Tibial artery (tissue), 4 donors: Measurements from ENCODE around the gene LGALS16.

Source experiments
- DNase-seq, 2 donors: peaks; one replicate each; pipeline ENCODE4 v3.0.0-alpha.2; 2019
- H3K27ac ChIP-seq, 2 donors: fragments of 200-600 bp; sonication (generic) in 1 of 2; 1 replicate in 1 of 2; 2 replicates in 1 of 2; pipeline ENCODE4 v1.5.1; 2018 to 2019; ENCODE audit warnings: mild to moderate bottlenecking in 1 of 2
- H3K27me3 ChIP-seq, 2 donors: fragments of 200-600 bp; sonication (generic) in 1 of 2; one replicate each; pipeline versions ENCODE4 v1.5.1 to v1.6.0; 2016 to 2019
- H3K36me3 ChIP-seq, 3 donors: fragments of 200-600 bp; sonication (generic) in 2 of 3; one replicate each; pipeline ENCODE4 v1.5.1; 2016 to 2019; ENCODE audit warnings: mild to moderate bottlenecking in 2 of 3
- H3K4me1 ChIP-seq, 4 donors: fragments of 200-600 bp; sonication (generic) in 2 of 4; 1 replicate in 3 of 4; 2 replicates in 1 of 4; pipeline ENCODE4 v1.5.1; 2016 to 2019
- H3K4me3 ChIP-seq, 2 donors: fragments of 200-600 bp; sonication (generic) in 1 of 2; 1 replicate in 1 of 2; 2 replicates in 1 of 2; pipeline ENCODE4 v1.5.1; 2018 to 2019; ENCODE audit warnings: mild to moderate bottlenecking in 2 of 2
- H3K9me3 ChIP-seq, 3 donors: fragments of 200-600 bp; sonication (generic) in 1 of 3; one replicate each; pipeline ENCODE4 v1.5.1; 2016 to 2019
- CTCF ChIP-seq, 2 experiments: fragments of 200-600 bp in 1 of 2; fragments of 450-650 bp in 1 of 2; IDR thresholded peaks; one replicate each; pipeline ENCODE4 v1.5.1; 2017 to 2019; ENCODE audit warnings: antibody characterized with exemption in 2 of 2, mild to moderate bottlenecking in 1 of 2, moderate library complexity in 1 of 2
- intact Hi-C: fragments of 100-400 bp; cut with DNase I; formaldehyde crosslinking; loops from one replicate; pipeline ENCODE4 v1.15.0; 2023; ENCODE audit warnings: low total_unique reads

The LGALS16 gene

GRCh38 chr19:39679056-39679790 lies 23.5 kb downstream of the LGALS16 start:
- no peak overlapping the region for H3K27ac ChIP-seq
- intact Hi-C loops: no loop called here
- no peak for DNase-seq
- no peaks in the 10 kb centered on the region for H3K27me3 ChIP-seq
- no peaks in the 10 kb centered on the region for H3K36me3 ChIP-seq
- no peak overlapping the region for H3K4me3 ChIP-seq
- no peak for TF ChIP-seq CTCF (IDR thresholded peaks at IDR 0.05)
- peaks cover 0 to 4% (median 0%) of the 10 kb centered on the region in 4 donors for H3K4me1 ChIP-seq
- no peaks in the 10 kb centered on the region for H3K9me3 ChIP-seq

GRCh38 chr19:39679791-39680168 lies 24.1 kb downstream of the LGALS16 start:
- Histone ChIP-seq H3K27me3 (no peaks in the 10 kb centered on the region), H3K27ac (no peak overlapping the region), H3K4me1 (peaks cover 0 to 4% (median 0%) of the 10 kb centered on the region in 4 donors), H3K4me3 (no peak overlapping the region), H3K9me3 (no peaks in the 10 kb centered on the region), H3K36me3 (no peaks in the 10 kb centered on the region)
- intact Hi-C loops: no loop called here
- TF ChIP-seq CTCF (IDR thresholded peaks at IDR 0.05): no peak
- no peak for DNase-seq

- Histone ChIP-seq H3K27ac (no peak overlapping the region), H3K4me3 (no peak overlapping the region), H3K27me3 (no peaks in the 10 kb centered on the region), H3K9me3 (no peaks in the 10 kb centered on the region), H3K36me3 (no peaks in the 10 kb centered on the region), H3K4me1 (peaks cover 0 to 4% (median 0%) of the 10 kb centered on the region in 4 donors)
- TF ChIP-seq CTCF (IDR thresholded peaks at IDR 0.05): no peak
- no peak for DNase-seq
- intact Hi-C loops: no loop called here
Observed at GRCh38 chr19:39680593-39680992, 24.9 kb downstream of the LGALS16 start.

- H3K36me3 ChIP-seq: no peaks in the 10 kb centered on the region
- no peak for DNase-seq
- no peak overlapping the region for H3K4me3 ChIP-seq
- H3K4me1 ChIP-seq: peaks cover 0 to 4% (median 0%) of the 10 kb centered on the region in 4 donors
- H3K9me3 ChIP-seq: no peaks in the 10 kb centered on the region
- H3K27ac ChIP-seq: no peak overlapping the region
- intact Hi-C loops: no loop called here
- no peak for TF ChIP-seq CTCF (IDR thresholded peaks at IDR 0.05)
- H3K27me3 ChIP-seq: no peaks in the 10 kb centered on the region
Observed at GRCh38 chr19:39681416-39681815, 25.7 kb downstream of the LGALS16 start.

GRCh38 chr19:39684267-39684666 lies 28.6 kb downstream of the LGALS16 start:
- intact Hi-C loops: no loop called here
- TF ChIP-seq CTCF (IDR thresholded peaks at IDR 0.05): no peak
- DNase-seq: no peak
- no peak overlapping the region for H3K4me3 ChIP-seq
- H3K27me3 ChIP-seq: no peaks in the 10 kb centered on the region
- H3K36me3 ChIP-seq: no peaks in the 10 kb centered on the region
- no peaks in the 10 kb centered on the region for H3K4me1 ChIP-seq
- H3K27ac ChIP-seq: no peak overlapping the region
- no peaks in the 10 kb centered on the region for H3K9me3 ChIP-seq
